ENCODE results near the gene C1orf122.

DNA sequence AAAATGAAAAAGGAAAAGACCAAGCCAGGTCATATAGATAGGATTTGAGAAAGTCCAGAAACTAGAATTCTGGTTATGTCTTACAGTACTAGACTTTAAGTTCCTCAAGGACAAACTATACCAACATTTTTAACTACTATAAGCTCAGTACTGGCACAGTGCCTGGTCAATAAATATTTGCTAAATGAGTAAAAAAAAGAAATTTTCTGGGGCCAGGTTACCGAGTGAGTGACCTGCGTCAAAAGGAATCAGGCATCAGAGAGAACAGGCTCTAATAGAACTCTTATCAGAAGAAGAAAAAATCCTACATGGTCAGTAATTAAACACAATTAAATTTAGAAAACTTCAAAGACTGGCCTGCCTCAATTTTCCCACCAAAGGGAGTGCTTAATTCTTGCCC lies 24.2 kb downstream of the C1orf122 start:
- TF ChIP-seq, protein P1, sequence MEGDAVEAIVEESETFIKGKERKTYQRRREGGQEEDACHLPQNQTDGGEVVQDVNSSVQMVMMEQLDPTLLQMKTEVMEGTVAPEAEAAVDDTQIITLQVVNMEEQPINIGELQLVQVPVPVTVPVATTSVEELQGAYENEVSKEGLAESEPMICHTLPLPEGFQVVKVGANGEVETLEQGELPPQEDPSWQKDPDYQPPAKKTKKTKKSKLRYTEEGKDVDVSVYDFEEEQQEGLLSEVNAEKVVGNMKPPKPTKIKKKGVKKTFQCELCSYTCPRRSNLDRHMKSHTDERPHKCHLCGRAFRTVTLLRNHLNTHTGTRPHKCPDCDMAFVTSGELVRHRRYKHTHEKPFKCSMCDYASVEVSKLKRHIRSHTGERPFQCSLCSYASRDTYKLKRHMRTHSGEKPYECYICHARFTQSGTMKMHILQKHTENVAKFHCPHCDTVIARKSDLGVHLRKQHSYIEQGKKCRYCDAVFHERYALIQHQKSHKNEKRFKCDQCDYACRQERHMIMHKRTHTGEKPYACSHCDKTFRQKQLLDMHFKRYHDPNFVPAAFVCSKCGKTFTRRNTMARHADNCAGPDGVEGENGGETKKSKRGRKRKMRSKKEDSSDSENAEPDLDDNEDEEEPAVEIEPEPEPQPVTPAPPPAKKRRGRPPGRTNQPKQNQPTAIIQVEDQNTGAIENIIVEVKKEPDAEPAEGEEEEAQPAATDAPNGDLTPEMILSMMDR (conservative IDR thresholded peaks at IDR 0.05; ENCODE audit: low read depth, low read length), result no peak
- TF ChIP-seq EZH2phosphoT487 (IDR thresholded peaks at IDR 0.05; ENCODE audit: borderline replicate concordance, low read length), result no peak

Data from PC-3 (cell line).